ENCODE measurements around the gene TAPT1. TPM values are rescaled to one million over a fixed set of nuclear protein-coding genes. Genes with fewer than 3 reads are reported as not detected.

The TAPT1 gene
- total RNA-seq, 2 donors from 2014 or later = 71.3 to 83.6 TPM

GRCh38 chr4:16142598-16143310 lies 83.5 kb downstream of the TAPT1 start:
- Mint-ChIP-seq H3K36me3 (ENCODE audit: low read depth) (peaks cover 2% of the 10 kb centered on the region), H3K4me3 (no peak overlapping the region), H3K4me1 (no peaks in the 10 kb centered on the region), H3K27me3 (peaks cover 11% of the 10 kb centered on the region), H3K27ac (no peak overlapping the region)
- ATAC-seq = no peak
- DNase-seq = no peak
- H3K9me3 ChIP-seq (ENCODE audit: control insufficient read depth, low read length, poor library complexity, severe bottlenecking) = no peaks in the 10 kb centered on the region

GRCh38 chr4:16140879-16141249 lies 85.4 kb downstream of the TAPT1 start:
- Mint-ChIP-seq H3K4me3 (no peak overlapping the region), H3K27ac (no peak overlapping the region), H3K27me3 (peaks cover 20% of the 10 kb centered on the region), H3K36me3 (ENCODE audit: low read depth) (peaks cover 2% of the 10 kb centered on the region), H3K4me1 (no peaks in the 10 kb centered on the region)
- DNase-seq = no peak
- ATAC-seq = no peak
- H3K9me3 ChIP-seq (ENCODE audit: control insufficient read depth, low read length, poor library complexity, severe bottlenecking) = no peaks in the 10 kb centered on the region

- H3K4me3 Mint-ChIP-seq = no peak overlapping the region
- ATAC-seq = no peak
- peaks cover 20% of the 10 kb centered on the region for H3K27me3 Mint-ChIP-seq
- H3K4me1 Mint-ChIP-seq = no peaks in the 10 kb centered on the region
- no peaks in the 10 kb centered on the region for H3K9me3 ChIP-seq (ENCODE audit: control insufficient read depth, low read length, poor library complexity, severe bottlenecking)
- H3K27ac Mint-ChIP-seq = no peak overlapping the region
- H3K36me3 Mint-ChIP-seq (ENCODE audit: low read depth) = peaks cover 2% of the 10 kb centered on the region
- DNase-seq = no peak
Measured at GRCh38 chr4:16140231-16140878, 85.9 kb downstream of the TAPT1 start.

GRCh38 chr4:16139066-16139945 lies 87.0 kb downstream of the TAPT1 start:
- no peaks in the 10 kb centered on the region for H3K9me3 ChIP-seq (ENCODE audit: control insufficient read depth, low read length, poor library complexity, severe bottlenecking)
- Mint-ChIP-seq H3K27me3 (peaks cover 25% of the 10 kb centered on the region), H3K4me1 (no peaks in the 10 kb centered on the region), H3K36me3 (ENCODE audit: low read depth) (peaks cover 2% of the 10 kb centered on the region), H3K4me3 (no peak overlapping the region), H3K27ac (no peak overlapping the region)
- ATAC-seq = no peak
- no peak for DNase-seq

GRCh38 chr4:16136827-16137226 lies 89.4 kb downstream of the TAPT1 start:
- ATAC-seq (no peak), DNase-seq (no peak)
- Mint-ChIP-seq H3K4me3 (no peak overlapping the region), H3K27ac (no peak overlapping the region), H3K4me1 (no peaks in the 10 kb centered on the region), H3K36me3 (ENCODE audit: low read depth) (peaks cover 2% of the 10 kb centered on the region), H3K27me3 (peaks cover 32% of the 10 kb centered on the region)
- H3K9me3 ChIP-seq (ENCODE audit: control insufficient read depth, low read length, poor library complexity, severe bottlenecking) = no peaks in the 10 kb centered on the region

- H3K36me3 Mint-ChIP-seq (ENCODE audit: low read depth) = peaks cover 2% of the 10 kb centered on the region
- DNase-seq (no peak), ATAC-seq (no peak)
- peaks cover 32% of the 10 kb centered on the region for H3K27me3 Mint-ChIP-seq
- H3K27ac Mint-ChIP-seq = no peak overlapping the region
- no peak overlapping the region for H3K4me3 Mint-ChIP-seq
- no peaks in the 10 kb centered on the region for H3K4me1 Mint-ChIP-seq
- H3K9me3 ChIP-seq (ENCODE audit: control insufficient read depth, low read length, poor library complexity, severe bottlenecking) = no peaks in the 10 kb centered on the region
Measured at GRCh38 chr4:16136311-16136710, 90.0 kb downstream of the TAPT1 start.

GRCh38 chr4:16133406-16133805 lies 92.9 kb downstream of the TAPT1 start:
- no peak overlapping the region for H3K4me3 Mint-ChIP-seq
- H3K27ac Mint-ChIP-seq = no peak overlapping the region
- DNase-seq (no peak), ATAC-seq (no peak)
- peaks cover 21% of the 10 kb centered on the region for H3K27me3 Mint-ChIP-seq
- no peaks in the 10 kb centered on the region for H3K9me3 ChIP-seq (ENCODE audit: control insufficient read depth, low read length, poor library complexity, severe bottlenecking)
- H3K4me1 Mint-ChIP-seq = peaks cover 2% of the 10 kb centered on the region
- H3K36me3 Mint-ChIP-seq (ENCODE audit: low read depth) = peaks cover 2% of the 10 kb centered on the region

- H3K9me3 ChIP-seq (ENCODE audit: control insufficient read depth, low read length, poor library complexity, severe bottlenecking) = no peaks in the 10 kb centered on the region
- Mint-ChIP-seq H3K27me3 (peaks cover 12% of the 10 kb centered on the region), H3K4me1 (peaks cover 2% of the 10 kb centered on the region), H3K4me3 (no peak overlapping the region), H3K36me3 (ENCODE audit: low read depth) (peaks cover 2% of the 10 kb centered on the region), H3K27ac (no peak overlapping the region)
- ATAC-seq (no peak), DNase-seq (no peak)
Measured at GRCh38 chr4:16131293-16131692, 95.0 kb downstream of the TAPT1 start.

- peaks cover 14% of the 10 kb centered on the region for H3K27me3 Mint-ChIP-seq
- no peak overlapping the region for H3K4me3 Mint-ChIP-seq
- DNase-seq (no peak), ATAC-seq (no peak)
- peaks cover 2% of the 10 kb centered on the region for H3K4me1 Mint-ChIP-seq
- no peaks in the 10 kb centered on the region for H3K9me3 ChIP-seq (ENCODE audit: control insufficient read depth, low read length, poor library complexity, severe bottlenecking)
- peaks cover 2% of the 10 kb centered on the region for H3K36me3 Mint-ChIP-seq (ENCODE audit: low read depth)
- no peak overlapping the region for H3K27ac Mint-ChIP-seq
Measured at GRCh38 chr4:16129336-16129735, 96.9 kb downstream of the TAPT1 start.

- Mint-ChIP-seq H3K27ac (no peak overlapping the region), H3K4me1 (peaks cover 15% of the 10 kb centered on the region), H3K36me3 (ENCODE audit: low read depth) (peaks cover 2% of the 10 kb centered on the region), H3K27me3 (peaks cover 6% of the 10 kb centered on the region), H3K4me3 (no peak overlapping the region)
- ATAC-seq (no peak), DNase-seq (no peak)
- no peaks in the 10 kb centered on the region for H3K9me3 ChIP-seq (ENCODE audit: control insufficient read depth, low read length, poor library complexity, severe bottlenecking)
Measured at GRCh38 chr4:16126714-16127113, 99.6 kb downstream of the TAPT1 start.

- ATAC-seq (no peak), DNase-seq (no peak)
- Mint-ChIP-seq H3K27me3 (peaks cover 6% of the 10 kb centered on the region), H3K36me3 (ENCODE audit: low read depth) (peaks cover 2% of the 10 kb centered on the region), H3K4me3 (no peak overlapping the region), H3K27ac (peak overlapping the region; percentile 83), H3K4me1 (peaks cover 15% of the 10 kb centered on the region)
- no peaks in the 10 kb centered on the region for H3K9me3 ChIP-seq (ENCODE audit: control insufficient read depth, low read length, poor library complexity, severe bottlenecking)
Measured at GRCh38 chr4:16125571-16126445, 100.5 kb downstream of the TAPT1 start.

- Mint-ChIP-seq H3K27ac (no peak overlapping the region), H3K27me3 (peaks cover 6% of the 10 kb centered on the region), H3K4me1 (peaks cover 13% of the 10 kb centered on the region), H3K36me3 (ENCODE audit: low read depth) (no peaks in the 10 kb centered on the region), H3K4me3 (no peak overlapping the region)
- no peak for DNase-seq
- no peak for ATAC-seq
- H3K9me3 ChIP-seq (ENCODE audit: control insufficient read depth, low read length, poor library complexity, severe bottlenecking) = no peaks in the 10 kb centered on the region
Measured at GRCh38 chr4:16124232-16124631, 102.0 kb downstream of the TAPT1 start.
